ENCODE measurements around the gene ABTB2. TPM values are rescaled to one million over a fixed set of nuclear protein-coding genes. Genes with fewer than 3 reads are reported as not detected.

Gene ABTB2
- total and polyA plus RNA-seq, 2 experiments from 2014 or later = 2.6 to 12.1 TPM

- Histone ChIP-seq H3K4me3 (no peak overlapping the region), H3K9me2 (ENCODE audit: insufficient read depth) (no peaks in the 10 kb centered on the region), H4K20me1 (replicated peaks; ENCODE audit: insufficient read depth) (no peaks in the 10 kb centered on the region), H3K4me2 (no peak overlapping the region; the same call in 1 of the 2 replicates), H3K27me3 (ENCODE audit: insufficient read depth) (no peaks in the 10 kb centered on the region), H3K4me1 (ENCODE audit: insufficient read depth) (peaks cover 43% of the 10 kb centered on the region), H2AFZ (no peak overlapping the region), H3F3A (replicated peaks; ENCODE audit: low read depth) (peaks cover 9% of the 10 kb centered on the region), H3K79me2 (replicated peaks; ENCODE audit: insufficient read depth) (no peaks in the 10 kb centered on the region), H3K36me3 (ENCODE audit: insufficient read depth) (no peaks in the 10 kb centered on the region), H3K27ac (ENCODE audit: low read depth) (peak overlapping the region; percentile 27; the same call in 1 of the 2 replicates)
- Mint-ChIP-seq H3K36me3 (ENCODE audit: low read depth) (no peaks in the 10 kb centered on the region), H3K9me3 (no peaks in the 10 kb centered on the region), H3K4me1 (peaks cover 75% of the 10 kb centered on the region), H3K4me3 (no peak overlapping the region), H3K27ac (peak overlapping the region; percentile 78; the same call in 1 of the 2 replicates), H3K27me3 (ENCODE audit: insufficient read depth, low read depth, poor library complexity) (peaks cover 12% of the 10 kb centered on the region)
- DNase-seq (ENCODE audit: low spot score) (no peak), ATAC-seq (no peak)
- no peak for TF ChIP-seq CTCF (conservative IDR thresholded peaks at IDR 0.05; ENCODE audit: low read depth in 2 of 2)
- no peak for TF ChIP-seq ETS1 (IDR thresholded peaks at IDR 0.05)
- TF ChIP-seq CREB1 (CRISPR knock-in tag; IDR thresholded peaks at IDR 0.05; ENCODE audit: low read depth) = no peak
- no peak for TF ChIP-seq EZH2phosphoT487 (IDR thresholded peaks at IDR 0.05; ENCODE audit: unreplicated experiment)
- TF ChIP-seq NANOG (IDR thresholded peaks at IDR 0.05; ENCODE audit: borderline replicate concordance) = no peak
- no peak for TF ChIP-seq ZNF462 (CRISPR knock-in tag; IDR thresholded peaks at IDR 0.05)
- TF ChIP-seq EZH2 (IDR thresholded peaks at IDR 0.05; ENCODE audit: low read depth, unreplicated experiment) = no peak
- TF ChIP-seq REST (IDR thresholded peaks at IDR 0.05; ENCODE audit: unreplicated experiment) = no peak
- TF ChIP-seq JUNB (IDR thresholded peaks at IDR 0.05; ENCODE audit: unreplicated experiment) = no peak
- TF ChIP-seq STAT1 (IDR thresholded peaks at IDR 0.05; ENCODE audit: unreplicated experiment) = no peak
- TF ChIP-seq ZNF331 (CRISPR knock-in tag; IDR thresholded peaks at IDR 0.05; ENCODE audit: low read depth) = no peak
- TF ChIP-seq ZNF114 (CRISPR knock-in tag; IDR thresholded peaks at IDR 0.05) = no peak
- TF ChIP-seq POLR2AphosphoS5 (IDR thresholded peaks at IDR 0.05; ENCODE audit: low read depth) = no peak
Observed at GRCh38 chr11:34189191-34189590, 168.6 kb downstream of the ABTB2 start.

All from GM23338 (cell line).